HepG2 (cell line): Measurements from ENCODE around the gene EIF5A2. TPM values are rescaled to one million over a fixed set of nuclear protein-coding genes. Genes with fewer than 3 reads are reported as not detected.

Experiments used
- ATM ChIP-seq: fragments of 450-650 bp; IDR thresholded peaks from 2 replicates; pipeline ENCODE4 v1.7.1; 2017; ENCODE audit warnings: mild to moderate bottlenecking, borderline replicate concordance
- CBX1 ChIP-seq: IDR thresholded peaks from one replicate; pipeline ENCODE4 v1.6.1; 2016; ENCODE audit warnings: antibody characterized with exemption, low read depth
- FOXA1 ChIP-seq, 2 experiments: fragments of 450-650 bp in 1 of 2; sonication (generic) in 1 of 2; formaldehyde crosslinking in 1 of 2; IDR thresholded peaks; 2 replicates each; pipeline versions ENCODE4 v1.4.0 to v1.6.1; 2016 to 2020; ENCODE audit warnings: missing genetic modification reagents in 1 of 2
- KDM6A ChIP-seq: IDR thresholded peaks from 2 replicates; pipeline ENCODE4 v1.6.1; 2016; ENCODE audit warnings: low read depth
- KMT2B ChIP-seq: IDR thresholded peaks from 2 replicates; pipeline ENCODE4 v1.6.1; 2016; ENCODE audit warnings: missing genetic modification reagents, missing compliant biosample characterization
- PBX2 ChIP-seq: IDR thresholded peaks from 2 replicates; pipeline ENCODE4 v1.6.1; 2016; ENCODE audit warnings: control low read depth
- POLR2G ChIP-seq: fragments of 200-400 bp; formaldehyde crosslinking; IDR thresholded peaks from 2 replicates; pipeline ENCODE4 v1.6.1; 2018; ENCODE audit warnings: mild to moderate bottlenecking, low read depth, low read length, moderate library complexity
- RARA ChIP-seq: IDR thresholded peaks from 2 replicates; pipeline ENCODE4 v1.6.1; 2016; ENCODE audit warnings: missing genetic modification reagents, missing compliant biosample characterization
- RXRA ChIP-seq: sonication (generic); formaldehyde crosslinking; IDR thresholded peaks from 2 replicates; pipeline ENCODE4 v1.5.1; 2020; ENCODE audit warnings: missing genetic modification reagents
- SNAPC2 ChIP-seq: sonication (generic); formaldehyde crosslinking; IDR thresholded peaks from 2 replicates; pipeline ENCODE4 v1.8.1; 2022; ENCODE audit warnings: mild to moderate bottlenecking, missing genetic modification reagents
- SOX6 ChIP-seq, 2 experiments: fragments of 450-650 bp in 1 of 2; sonication (generic) in 1 of 2; formaldehyde crosslinking in 1 of 2; IDR thresholded peaks; 2 replicates each; pipeline versions ENCODE4 v1.4.0 to v1.6.1; 2017 to 2020; ENCODE audit warnings: antibody characterized with exemption in 1 of 2, mild to moderate bottlenecking in 1 of 2, missing genetic modification reagents in 1 of 2
- TRAFD1 ChIP-seq: sonication (generic); formaldehyde crosslinking; IDR thresholded peaks from 2 replicates; pipeline ENCODE4 v1.5.1; 2020; ENCODE audit warnings: missing genetic modification reagents, mild to moderate bottlenecking, borderline replicate concordance
- ZNF205 ChIP-seq: IDR thresholded peaks from 2 replicates; pipeline ENCODE4 v1.6.1; 2018; ENCODE audit warnings: missing biosample characterization, missing genetic modification reagents
- ZNF496 ChIP-seq: sonication (generic); formaldehyde crosslinking; IDR thresholded peaks from 2 replicates; pipeline ENCODE4 v1.8.1; 2023; ENCODE audit warnings: mild to moderate bottlenecking, moderate library complexity, missing genetic modification reagents; ENCODE audit not compliant: insufficient replicate concordance
- ZNF570 ChIP-seq: sonication (generic); formaldehyde crosslinking; IDR thresholded peaks from 2 replicates; pipeline ENCODE4 v1.4.0; 2020; ENCODE audit warnings: mild to moderate bottlenecking, missing genetic modification reagents, borderline replicate concordance
- ZNF761 ChIP-seq: sonication (generic); formaldehyde crosslinking; conservative IDR thresholded peaks from 2 replicates; pipeline ENCODE4 v1.4.0; 2020; ENCODE audit warnings: mild to moderate bottlenecking, missing genetic modification reagents
- ZNF777 ChIP-seq: sonication (generic); formaldehyde crosslinking; IDR thresholded peaks from 2 replicates; pipeline ENCODE4 v1.4.0; 2020; ENCODE audit warnings: missing genetic modification reagents
- ZSCAN9 ChIP-seq: IDR thresholded peaks from 2 replicates; pipeline ENCODE4 v1.6.1; 2016; ENCODE audit warnings: borderline replicate concordance
- polyA plus RNA-seq, 8 experiments: library from polyadenylated mRNA; depleted of rRNA in 3 of 8; stranded (reverse) in 7 of 8; unstranded in 1 of 8; fragments of >200 nt; fragmentation: Illumina TruSeq in 4 of 8; extraction: Trizol in 4 of 8; gene quantifications; 2 replicates each; pipeline versions ENCODE4 v1.2.1 to v1.2.3, GENCODE V29; 2011 to 2016; ENCODE audit warnings: low read depth in 4 of 8, missing spikeins in 1 of 8, mixed read lengths in 1 of 8; ENCODE audit not compliant: insufficient read depth in 1 of 8
- total RNA-seq, 5 experiments: library from RNA; depleted of rRNA; stranded (reverse); fragments of >200 nt; fragmentation: Illumina TruSeq; extraction: Trizol; gene quantifications; 2 replicates each; pipeline ENCODE4 v1.2.3, GENCODE V29; 2016; ENCODE audit warnings: low read depth in 1 of 5
- TF ChIP-seq, protein P1 (sequence below): sonication (generic); formaldehyde crosslinking; IDR thresholded peaks from 2 replicates; pipeline ENCODE4 v1.5.1; 2020; ENCODE audit warnings: missing genetic modification reagents, mild to moderate bottlenecking, borderline replicate concordance
- TF ChIP-seq, protein P2 (sequence below): sonication (generic); formaldehyde crosslinking; IDR thresholded peaks from 2 replicates; pipeline ENCODE4 v1.5.0; 2020; ENCODE audit warnings: mild to moderate bottlenecking, missing genetic modification reagents
- TF ChIP-seq, protein P3 (sequence below): sonication (generic); formaldehyde crosslinking; IDR thresholded peaks from 2 replicates; pipeline ENCODE4 v1.5.0; 2020; ENCODE audit warnings: missing genetic modification reagents

The EIF5A2 gene
- total and polyA plus RNA-seq, 2 of the 13 experiments (the other 11 are each of a cell fraction or from before 2014, with no cell fraction given): 3.5 to 9.4 TPM

DNA sequence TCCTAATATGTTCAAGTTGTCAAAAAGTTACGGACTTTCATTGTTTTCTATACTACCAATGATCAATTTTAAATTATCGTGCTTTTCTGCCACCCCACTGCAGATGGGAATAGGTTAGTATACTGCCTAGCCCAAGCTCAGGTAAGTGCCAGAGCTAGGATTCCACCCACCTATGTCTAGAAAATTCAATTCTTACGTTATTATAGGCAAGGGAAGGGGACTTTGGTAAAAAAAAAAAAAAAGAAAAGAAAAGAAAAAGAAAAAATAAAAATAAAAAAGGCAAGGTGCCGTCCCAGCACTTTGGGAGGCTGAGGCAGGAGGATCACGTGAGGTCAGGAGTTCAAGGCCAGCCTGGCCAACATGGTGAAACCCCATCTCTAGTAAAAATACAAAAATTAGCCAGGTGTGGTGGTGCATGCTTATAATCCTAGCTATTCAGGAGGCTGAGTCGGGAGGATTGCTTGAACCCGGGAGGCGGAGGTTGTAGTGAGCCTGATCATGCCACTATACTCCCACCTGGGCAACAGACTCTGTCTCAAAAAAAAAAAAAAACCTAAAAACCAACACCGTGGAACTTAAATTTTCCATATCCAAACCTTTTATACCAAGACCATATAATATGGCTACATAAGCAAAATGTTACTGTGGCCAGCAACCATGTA is 39.7 kb downstream of the EIF5A2 start (continued):
- TF ChIP-seq POLR2G (peak; percentile 63), TRAFD1 (CRISPR knock-in tag) (no peak), SOX6 (IDR thresholded peaks at IDR 0.05) (no peak), SOX6 (CRISPR knock-in tag; IDR thresholded peaks at IDR 0.05) (no peak), ZNF777 (CRISPR knock-in tag) (no peak), KMT2B (CRISPR knock-in tag) (no peak), KDM6A (CRISPR knock-in tag) (no peak), ZNF496 (no peak), PBX2 (CRISPR knock-in tag) (no peak), ZNF205 (no peak), RXRA (CRISPR knock-in tag) (peak; percentile 36; the same call in 1 of the 2 replicates), SNAPC2 (no peak), ATM (no peak), ZSCAN9 (no peak), FOXA1 (IDR thresholded peaks at IDR 0.05) (no peak), FOXA1 (CRISPR knock-in tag; IDR thresholded peaks at IDR 0.05) (no peak), ZNF761 (CRISPR knock-in tag) (no peak), ZNF570 (CRISPR knock-in tag) (no peak), CBX1 (no peak), RARA (CRISPR knock-in tag) (peak; percentile 70)
- TF ChIP-seq, protein P1, sequence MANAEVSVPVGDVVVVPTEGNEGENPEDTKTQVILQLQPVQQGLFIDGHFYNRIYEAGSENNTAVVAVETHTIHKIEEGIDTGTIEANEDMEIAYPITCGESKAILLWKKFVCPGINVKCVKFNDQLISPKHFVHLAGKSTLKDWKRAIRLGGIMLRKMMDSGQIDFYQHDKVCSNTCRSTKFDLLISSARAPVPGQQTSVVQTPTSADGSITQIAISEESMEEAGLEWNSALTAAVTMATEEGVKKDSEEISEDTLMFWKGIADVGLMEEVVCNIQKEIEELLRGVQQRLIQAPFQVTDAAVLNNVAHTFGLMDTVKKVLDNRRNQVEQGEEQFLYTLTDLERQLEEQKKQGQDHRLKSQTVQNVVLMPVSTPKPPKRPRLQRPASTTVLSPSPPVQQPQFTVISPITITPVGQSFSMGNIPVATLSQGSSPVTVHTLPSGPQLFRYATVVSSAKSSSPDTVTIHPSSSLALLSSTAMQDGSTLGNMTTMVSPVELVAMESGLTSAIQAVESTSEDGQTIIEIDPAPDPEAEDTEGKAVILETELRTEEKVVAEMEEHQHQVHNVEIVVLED (CRISPR knock-in tag): no peak
- TF ChIP-seq, protein P2, sequence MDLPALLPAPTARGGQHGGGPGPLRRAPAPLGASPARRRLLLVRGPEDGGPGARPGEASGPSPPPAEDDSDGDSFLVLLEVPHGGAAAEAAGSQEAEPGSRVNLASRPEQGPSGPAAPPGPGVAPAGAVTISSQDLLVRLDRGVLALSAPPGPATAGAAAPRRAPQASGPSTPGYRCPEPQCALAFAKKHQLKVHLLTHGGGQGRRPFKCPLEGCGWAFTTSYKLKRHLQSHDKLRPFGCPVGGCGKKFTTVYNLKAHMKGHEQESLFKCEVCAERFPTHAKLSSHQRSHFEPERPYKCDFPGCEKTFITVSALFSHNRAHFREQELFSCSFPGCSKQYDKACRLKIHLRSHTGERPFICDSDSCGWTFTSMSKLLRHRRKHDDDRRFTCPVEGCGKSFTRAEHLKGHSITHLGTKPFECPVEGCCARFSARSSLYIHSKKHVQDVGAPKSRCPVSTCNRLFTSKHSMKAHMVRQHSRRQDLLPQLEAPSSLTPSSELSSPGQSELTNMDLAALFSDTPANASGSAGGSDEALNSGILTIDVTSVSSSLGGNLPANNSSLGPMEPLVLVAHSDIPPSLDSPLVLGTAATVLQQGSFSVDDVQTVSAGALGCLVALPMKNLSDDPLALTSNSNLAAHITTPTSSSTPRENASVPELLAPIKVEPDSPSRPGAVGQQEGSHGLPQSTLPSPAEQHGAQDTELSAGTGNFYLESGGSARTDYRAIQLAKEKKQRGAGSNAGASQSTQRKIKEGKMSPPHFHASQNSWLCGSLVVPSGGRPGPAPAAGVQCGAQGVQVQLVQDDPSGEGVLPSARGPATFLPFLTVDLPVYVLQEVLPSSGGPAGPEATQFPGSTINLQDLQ (CRISPR knock-in tag): no peak
- TF ChIP-seq, protein P3, sequence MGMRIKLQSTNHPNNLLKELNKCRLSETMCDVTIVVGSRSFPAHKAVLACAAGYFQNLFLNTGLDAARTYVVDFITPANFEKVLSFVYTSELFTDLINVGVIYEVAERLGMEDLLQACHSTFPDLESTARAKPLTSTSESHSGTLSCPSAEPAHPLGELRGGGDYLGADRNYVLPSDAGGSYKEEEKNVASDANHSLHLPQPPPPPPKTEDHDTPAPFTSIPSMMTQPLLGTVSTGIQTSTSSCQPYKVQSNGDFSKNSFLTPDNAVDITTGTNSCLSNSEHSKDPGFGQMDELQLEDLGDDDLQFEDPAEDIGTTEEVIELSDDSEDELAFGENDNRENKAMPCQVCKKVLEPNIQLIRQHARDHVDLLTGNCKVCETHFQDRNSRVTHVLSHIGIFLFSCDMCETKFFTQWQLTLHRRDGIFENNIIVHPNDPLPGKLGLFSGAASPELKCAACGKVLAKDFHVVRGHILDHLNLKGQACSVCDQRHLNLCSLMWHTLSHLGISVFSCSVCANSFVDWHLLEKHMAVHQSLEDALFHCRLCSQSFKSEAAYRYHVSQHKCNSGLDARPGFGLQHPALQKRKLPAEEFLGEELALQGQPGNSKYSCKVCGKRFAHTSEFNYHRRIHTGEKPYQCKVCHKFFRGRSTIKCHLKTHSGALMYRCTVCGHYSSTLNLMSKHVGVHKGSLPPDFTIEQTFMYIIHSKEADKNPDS (CRISPR knock-in tag): no peak
